ENCODE measurements around the gene CD226. TPM values are rescaled to one million over a fixed set of nuclear protein-coding genes. Genes with fewer than 3 reads are reported as not detected.

The CD226 gene
- polyA plus RNA-seq, 1 experiment = 0.09 TPM

DNA sequence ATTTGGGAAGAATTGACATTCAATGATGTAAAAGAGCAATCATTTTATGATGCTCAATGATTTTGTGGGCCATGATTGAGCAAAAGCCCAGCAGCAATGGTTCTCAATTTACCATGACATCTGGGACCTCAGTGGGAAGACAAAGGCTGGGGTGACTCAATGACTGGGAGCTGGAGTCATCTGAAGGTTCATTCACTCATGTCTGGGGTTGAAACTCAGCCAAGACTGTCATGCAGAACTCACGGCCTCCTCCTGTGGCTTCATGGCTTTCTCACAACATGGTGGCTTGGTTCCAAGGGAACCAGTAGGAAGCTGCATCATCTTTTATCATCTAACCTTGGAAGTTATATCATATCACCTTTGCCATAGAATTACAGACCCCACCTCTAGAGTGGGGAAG lies 45.1 kb upstream of the CD226 start:
- Histone ChIP-seq H3K4me3 (ENCODE audit: low read depth, low read length) (no peak overlapping the region), H3K9me3 (ENCODE audit: control insufficient read depth, insufficient read depth, low read length) (no peaks in the 10 kb centered on the region), H3K27me3 (ENCODE audit: control insufficient read depth, insufficient read depth, low read length) (no peaks in the 10 kb centered on the region), H3K27ac (ENCODE audit: low read depth, low read length) (no peak overlapping the region)
- CTCF ChIA-PET = no interaction called here
- POLR2A ChIA-PET = no interaction called here
- TF ChIP-seq CTCF (IDR thresholded peaks at IDR 0.05; ENCODE audit: low read depth, low read length) = no peak
- no peak for DNase-seq (ENCODE audit: low read depth, low spot score)

DNA sequence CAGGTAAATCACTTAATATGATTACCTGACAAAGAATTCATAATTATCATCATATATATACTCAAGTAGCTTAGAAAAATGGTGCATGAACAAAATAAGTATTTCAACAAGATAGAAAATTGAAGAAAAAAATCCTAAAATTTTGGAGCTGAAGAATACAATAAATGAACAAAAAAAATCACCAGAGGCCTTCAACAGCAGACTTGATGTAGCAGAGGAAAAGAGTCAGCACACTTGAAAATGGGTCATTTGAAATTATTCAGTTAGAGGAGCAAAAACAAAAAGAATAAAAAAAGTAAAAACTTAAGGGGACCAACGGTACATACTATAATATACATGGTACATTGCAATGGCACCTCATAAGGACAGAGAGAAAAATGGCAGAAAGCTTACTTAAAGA lies 40.2 kb upstream of the CD226 start:
- CTCF ChIA-PET = no interaction called here

GRCh38 chr18:69985239-69985638 lies 37.6 kb upstream of the CD226 start:
- H3K27me3 ChIP-seq (ENCODE audit: control insufficient read depth, insufficient read depth, low read length) = no peaks in the 10 kb centered on the region
- ChIA-PET CTCF (no interaction called here), POLR2A (no interaction called here)
- H3K4me3 ChIP-seq (ENCODE audit: low read depth, low read length) = no peak overlapping the region
- TF ChIP-seq CTCF (IDR thresholded peaks at IDR 0.05; ENCODE audit: low read depth, low read length) = no peak
- no peaks in the 10 kb centered on the region for H3K9me3 ChIP-seq (ENCODE audit: control insufficient read depth, insufficient read depth, low read length)
- no peak overlapping the region for H3K27ac ChIP-seq (ENCODE audit: low read depth, low read length)
- DNase-seq (ENCODE audit: low read depth, low spot score) = no peak

More for the DNA sequence above, 40.2 kb upstream of the CD226 start:
- H3K27me3 ChIP-seq (ENCODE audit: control insufficient read depth, insufficient read depth, low read length) = no peaks in the 10 kb centered on the region
- DNase-seq (ENCODE audit: low read depth, low spot score) = no peak
- H3K9me3 ChIP-seq (ENCODE audit: control insufficient read depth, insufficient read depth, low read length) = no peaks in the 10 kb centered on the region
- H3K27ac ChIP-seq (ENCODE audit: low read depth, low read length) = no peak overlapping the region
- no peak overlapping the region for H3K4me3 ChIP-seq (ENCODE audit: low read depth, low read length)
- POLR2A ChIA-PET = no interaction called here
- no peak for TF ChIP-seq CTCF (IDR thresholded peaks at IDR 0.05; ENCODE audit: low read depth, low read length)

GRCh38 chr18:69982417-69982816 lies 34.7 kb upstream of the CD226 start:
- H3K27ac ChIP-seq (ENCODE audit: low read depth, low read length) = no peak overlapping the region
- DNase-seq (ENCODE audit: low read depth, low spot score) = no peak
- ChIA-PET CTCF (no interaction called here), POLR2A (no interaction called here)
- no peaks in the 10 kb centered on the region for H3K9me3 ChIP-seq (ENCODE audit: control insufficient read depth, insufficient read depth, low read length)
- no peak for TF ChIP-seq CTCF (IDR thresholded peaks at IDR 0.05; ENCODE audit: low read depth, low read length)
- H3K4me3 ChIP-seq (ENCODE audit: low read depth, low read length) = no peak overlapping the region
- no peaks in the 10 kb centered on the region for H3K27me3 ChIP-seq (ENCODE audit: control insufficient read depth, insufficient read depth, low read length)

DNA sequence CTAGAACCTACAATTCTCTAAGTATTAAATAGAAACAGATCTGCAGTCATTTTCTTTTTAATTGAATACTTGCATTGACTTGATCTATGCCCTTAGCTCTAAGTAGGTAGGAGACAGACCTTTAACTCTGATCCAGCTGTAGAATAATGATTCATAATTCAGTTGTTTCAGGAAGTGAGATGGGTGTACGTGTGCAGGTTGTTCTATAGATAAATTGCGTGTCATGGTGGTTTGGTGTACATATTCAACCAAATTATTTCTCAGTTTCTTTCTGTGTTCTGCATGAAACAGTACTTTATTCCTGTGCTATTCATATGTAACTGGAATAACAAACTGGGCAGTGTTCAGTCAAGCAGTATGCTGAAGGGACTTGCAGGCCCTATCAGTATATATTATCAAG lies 34.3 kb upstream of the CD226 start:
- H3K27me3 ChIP-seq (ENCODE audit: control insufficient read depth, insufficient read depth, low read length) = no peaks in the 10 kb centered on the region
- CTCF ChIA-PET = no interaction called here
- peaks cover 1% of the 10 kb centered on the region; the same call in 1 of the 2 replicates for H3K9me3 ChIP-seq (ENCODE audit: control insufficient read depth, insufficient read depth, low read length)
- no peak overlapping the region for H3K4me3 ChIP-seq (ENCODE audit: low read depth, low read length)
- POLR2A ChIA-PET = no interaction called here
- DNase-seq (ENCODE audit: low read depth, low spot score) = no peak
- H3K27ac ChIP-seq (ENCODE audit: low read depth, low read length) = no peak overlapping the region
- TF ChIP-seq CTCF (IDR thresholded peaks at IDR 0.05; ENCODE audit: low read depth, low read length) = no peak
